ENCODE results near the gene LCMT2.
"Not testable (repeated sequence)": the region's sequence is repeated elsewhere in the genome, so short reads cannot be mapped to it uniquely, and the experiment has no call there.

Gene LCMT2

GRCh38 chr15:43292375-43293078 is 37.8 kb downstream of the LCMT2 start:
- no peak for TF ChIP-seq CTCF (IDR thresholded peaks at IDR 0.05; ENCODE audit: low read depth, low read length, missing control alignments)
- no peak for DNase-seq (ENCODE audit: low read depth)
- H3K4me3 ChIP-seq (ENCODE audit: low read depth, low read length): no peak overlapping the region

- not testable (repeated sequence) for H3K4me3 ChIP-seq (ENCODE audit: low read depth, low read length); DNase-seq (ENCODE audit: low read depth)
These were observed 40.7 kb downstream of the LCMT2 start for GRCh38 chr15:43289656-43290055.

- TF ChIP-seq CTCF (IDR thresholded peaks at IDR 0.05; ENCODE audit: low read depth, low read length, missing control alignments): no peak
- H3K4me3 ChIP-seq (ENCODE audit: low read depth, low read length): no peak overlapping the region
- no peak for DNase-seq (ENCODE audit: low read depth)
These were observed 43.1 kb downstream of the LCMT2 start for GRCh38 chr15:43287254-43287653.

GRCh38 chr15:43286074-43286473 is 44.3 kb downstream of the LCMT2 start:
- no peak for DNase-seq (ENCODE audit: low read depth)
- no peak for TF ChIP-seq CTCF (IDR thresholded peaks at IDR 0.05; ENCODE audit: low read depth, low read length, missing control alignments)
- H3K4me3 ChIP-seq (ENCODE audit: low read depth, low read length): no peak overlapping the region

GRCh38 chr15:43285609-43286037 is 44.8 kb downstream of the LCMT2 start:
- peak; percentile 86 for TF ChIP-seq CTCF (IDR thresholded peaks at IDR 0.05; ENCODE audit: low read depth, low read length, missing control alignments)
- peak; percentile 30 for DNase-seq (ENCODE audit: low read depth)
- H3K4me3 ChIP-seq (ENCODE audit: low read depth, low read length): no peak overlapping the region

GRCh38 chr15:43283526-43283925 is 46.8 kb downstream of the LCMT2 start:
- TF ChIP-seq CTCF (IDR thresholded peaks at IDR 0.05; ENCODE audit: low read depth, low read length, missing control alignments): no peak
- no peak for DNase-seq (ENCODE audit: low read depth)
- no peak overlapping the region for H3K4me3 ChIP-seq (ENCODE audit: low read depth, low read length)

- no peak for DNase-seq (ENCODE audit: low read depth)
- no peak overlapping the region for H3K4me3 ChIP-seq (ENCODE audit: low read depth, low read length)
- no peak for TF ChIP-seq CTCF (IDR thresholded peaks at IDR 0.05; ENCODE audit: low read depth, low read length, missing control alignments)
These were observed 48.3 kb downstream of the LCMT2 start for GRCh38 chr15:43281926-43282602.

Measured in GM12864 (cell line).